Left ventricle myocardium superior (tissue), 1 donor: ENCODE measurements around the gene DMBT1. TPM values are rescaled to one million over a fixed set of nuclear protein-coding genes. Genes with fewer than 3 reads are reported as not detected.

Experiments used
- total RNA-seq: library from RNA; stranded (reverse); fragmentation: NEBNext Ultra II Directional; extraction: Animal tissue kit (Norgen Biotek cat#: 25700); gene quantifications from one replicate; pipeline ENCODE4 v1.2.1, GENCODE V29; 2021
- donor health status: DM: no; HTN: yes; CAD: no; lungs with severe emphysema.

Gene DMBT1
- total RNA-seq, 1 donor from 2014 or later, result 0.05 TPM

Other genes starting within 250 kb of the DMBT1 start
- 71.1 TPM for gene PLEKHA1, start 186.0 kb upstream of the DMBT1 start, total RNA-seq
- gene ARMS2, start 106.1 kb upstream of the DMBT1 start, total RNA-seq, result not detected
- 46.6 TPM for gene HTRA1, start 99.2 kb upstream of the DMBT1 start, total RNA-seq
- not detected for gene C10orf120, start 139.1 kb downstream of the DMBT1 start, total RNA-seq